GM21717 (cell line): Measurements from ENCODE around the gene DRD2.

Experiments
- ATAC-seq: cut with Tn5 transposase; IDR thresholded peaks from one replicate; pipeline ENCODE4 v1.9.1; 2021; ENCODE audit warnings: mild to moderate bottlenecking, moderate library complexity; ENCODE audit not compliant: unreplicated experiment

DRD2 gene

DNA sequence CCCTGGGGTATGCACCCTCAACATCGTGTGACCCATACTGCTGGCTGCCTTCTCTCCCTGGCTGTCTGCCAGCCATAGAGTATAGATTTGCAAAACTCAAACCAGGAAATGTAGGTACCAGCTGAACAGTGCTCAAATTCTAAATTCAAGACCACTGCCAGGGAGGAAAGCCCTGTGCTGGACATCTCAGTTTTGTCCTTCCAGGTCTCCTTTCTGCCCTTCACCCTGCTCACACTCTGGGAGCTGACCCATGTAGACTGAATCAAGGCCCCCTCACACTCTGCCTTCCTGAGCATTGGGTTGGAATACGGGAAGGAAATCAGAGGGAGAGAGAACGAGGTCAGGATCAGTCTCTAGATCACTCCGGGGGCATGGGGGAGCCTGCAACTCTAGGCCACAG lies 12.4 kb upstream of the DRD2 start:
- ATAC-seq = no peak

DNA sequence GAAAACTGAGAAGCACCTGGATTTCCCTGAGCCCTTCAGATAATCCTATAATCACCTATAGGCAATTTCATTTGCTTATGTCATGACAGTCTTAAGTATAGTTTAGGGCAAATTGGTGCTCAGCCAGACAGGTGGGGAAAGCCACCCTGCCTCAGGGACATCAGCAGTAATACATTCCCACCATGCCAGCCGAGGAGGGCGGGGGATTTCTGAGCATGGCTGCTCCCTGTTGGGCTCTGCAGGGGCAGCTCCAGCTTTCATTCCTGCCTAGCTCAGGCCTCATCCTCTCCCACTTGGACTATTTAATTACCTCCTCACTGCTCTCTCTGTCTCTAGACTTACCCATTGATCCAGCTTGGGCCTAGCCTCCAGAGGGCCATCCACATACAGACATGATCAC lies 9.0 kb upstream of the DRD2 start:
- ATAC-seq = no peak

DNA sequence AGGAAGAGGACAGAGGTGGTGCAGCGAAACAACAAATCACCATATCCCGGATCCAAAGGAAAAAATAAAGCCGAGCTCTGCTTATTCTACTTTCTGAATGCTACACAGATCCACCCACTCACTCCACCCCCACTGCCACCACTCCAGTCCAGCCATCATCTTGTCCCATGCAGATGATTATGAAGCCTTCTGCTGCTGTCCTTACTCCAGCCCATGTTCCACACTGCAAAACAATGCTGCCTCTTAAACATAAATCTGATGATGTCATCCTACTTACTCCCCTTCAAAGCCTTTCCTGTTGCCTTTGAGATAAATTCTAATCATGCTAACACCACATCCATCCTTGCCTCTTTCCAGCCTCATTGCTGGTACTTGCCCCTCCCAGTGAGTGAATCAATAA lies 6.5 kb upstream of the DRD2 start:
- ATAC-seq = no peak

DNA sequence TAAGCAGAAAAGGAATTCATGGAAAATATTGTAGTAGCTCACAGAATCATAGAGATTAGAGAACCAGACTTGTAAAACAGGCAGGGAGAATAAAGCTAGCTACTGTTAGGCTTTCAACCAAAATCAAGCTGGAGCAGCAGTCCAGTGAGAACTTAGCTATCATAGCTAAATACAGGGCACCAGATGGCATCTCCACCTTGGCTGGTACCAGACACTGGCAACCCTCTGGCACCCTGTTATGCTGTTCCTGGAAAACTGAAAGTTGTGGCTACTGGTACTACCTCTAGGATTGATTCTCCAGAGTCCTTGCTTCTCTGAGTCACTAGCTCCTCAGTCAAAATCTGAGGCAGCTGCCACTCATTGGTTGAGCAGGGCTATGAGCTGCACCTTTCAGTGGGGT lies 6.0 kb upstream of the DRD2 start:
- no peak for ATAC-seq

DNA sequence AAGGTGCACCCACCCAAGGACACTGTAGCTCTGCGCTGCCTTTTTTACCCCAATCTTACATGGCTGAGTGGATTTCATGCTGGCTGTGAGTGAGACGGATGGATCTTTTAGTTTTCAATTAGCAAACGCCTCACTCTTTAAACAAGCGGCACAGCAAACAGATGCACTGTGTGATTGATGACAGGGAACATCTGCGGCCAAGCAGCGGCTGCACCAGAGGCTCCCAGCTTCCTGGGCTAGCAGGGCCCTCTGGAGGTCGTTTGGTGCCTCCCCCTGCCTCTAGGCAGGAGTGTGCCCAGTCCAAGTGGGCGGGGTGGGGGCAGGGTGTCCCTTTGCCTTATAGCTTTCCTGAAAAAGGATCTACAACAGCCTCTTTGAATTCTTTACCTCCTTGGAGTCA lies 2.1 kb upstream of the DRD2 start:
- ATAC-seq = no peak

DNA sequence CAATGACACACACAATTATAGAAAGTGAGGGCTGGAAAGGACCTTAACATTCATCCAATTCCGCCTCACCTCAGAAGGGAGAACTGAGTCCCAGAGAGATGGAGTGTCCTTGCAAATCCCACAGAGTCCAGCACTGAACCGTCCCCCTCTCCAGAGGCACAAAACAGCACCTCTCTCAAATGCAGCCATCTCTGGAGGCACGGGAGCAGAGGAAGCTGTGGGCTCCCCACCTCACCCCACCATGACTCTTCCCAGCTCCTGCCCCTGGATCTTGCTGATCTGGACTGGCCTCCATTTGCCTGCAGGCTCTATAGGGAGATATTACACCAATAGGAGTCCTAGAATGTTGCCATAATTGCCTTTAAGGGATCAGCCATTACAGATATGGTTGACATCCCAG lies 1.4 kb upstream of the DRD2 start:
- no peak for ATAC-seq

DNA sequence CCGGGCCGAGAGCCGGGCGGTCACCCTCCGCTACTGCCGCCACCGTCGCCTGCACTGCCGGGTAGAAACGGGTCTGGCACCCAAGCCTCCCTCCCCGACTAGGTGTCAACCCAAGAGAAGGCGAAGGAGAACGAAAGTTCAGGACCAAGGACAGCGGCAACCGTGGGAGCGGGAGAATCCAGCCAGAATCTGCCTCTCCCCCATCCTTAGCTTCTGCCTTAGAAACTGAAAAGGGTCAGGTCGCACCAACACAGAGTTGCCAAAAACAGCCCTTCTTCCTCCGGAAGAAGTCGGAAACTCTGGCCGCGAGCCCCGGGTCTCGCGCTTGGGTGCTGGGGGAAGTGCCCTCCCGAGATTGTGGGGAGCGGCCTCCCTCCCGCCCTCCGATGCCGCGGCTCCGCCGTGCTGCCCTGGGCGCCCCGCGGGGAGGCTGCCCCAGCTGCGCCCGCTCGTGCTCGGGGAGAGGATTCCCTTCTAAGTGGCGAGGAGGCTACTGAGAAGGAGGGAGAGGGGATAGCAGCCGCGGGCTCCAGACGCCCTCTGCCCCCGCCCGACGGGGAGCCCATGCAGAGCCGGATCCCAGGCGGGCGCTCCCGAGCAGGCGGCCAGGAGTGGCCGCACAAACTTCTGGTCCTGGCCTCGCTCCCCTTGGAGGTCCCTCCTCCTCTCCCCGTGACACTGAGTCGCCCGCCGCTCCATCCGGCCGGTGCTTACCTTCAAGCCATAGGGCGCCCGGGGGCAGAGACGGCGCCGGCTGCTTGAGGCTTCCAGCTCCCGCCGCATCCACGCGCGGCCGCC lies 637 bp downstream of the DRD2 start:
- no peak for ATAC-seq

DNA sequence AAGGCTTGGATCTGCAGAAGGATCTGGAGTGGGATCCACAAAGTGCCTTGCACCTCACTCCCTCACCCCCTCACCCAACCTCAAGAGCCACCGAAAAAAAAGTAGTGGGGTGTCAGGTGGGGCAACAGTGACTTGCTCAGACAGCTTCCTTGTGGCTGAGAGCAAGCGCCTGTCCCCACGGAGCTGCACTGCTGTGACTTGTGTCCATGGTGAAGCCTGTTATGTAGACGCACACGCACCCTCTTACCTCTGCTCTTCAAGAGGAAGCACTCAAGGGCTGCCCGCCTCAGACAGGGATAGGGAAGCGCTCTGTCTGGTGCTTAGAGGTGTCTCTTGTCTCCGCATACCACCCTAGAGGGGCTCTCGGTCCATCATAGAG lies 1.2 kb downstream of the DRD2 start:
- ATAC-seq = no peak

DNA sequence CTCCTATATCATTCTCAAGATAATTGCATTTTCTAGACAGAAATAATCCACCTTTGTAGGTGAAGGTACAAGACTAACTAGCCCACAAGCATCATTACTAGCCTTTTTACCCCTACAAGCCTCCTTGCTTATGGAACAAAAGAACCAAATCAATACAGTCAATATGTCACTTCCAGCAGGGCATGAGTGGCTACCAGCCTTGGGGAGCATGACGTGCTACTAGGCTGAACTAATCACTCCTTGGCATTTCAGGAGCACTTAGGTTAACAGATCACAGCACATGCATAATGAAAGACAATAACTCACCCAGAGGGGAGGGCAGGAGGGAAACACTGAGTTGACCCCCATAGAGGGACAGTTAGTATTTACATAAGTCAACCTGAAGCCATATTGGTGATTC lies 2.7 kb downstream of the DRD2 start:
- ATAC-seq = no peak

DNA sequence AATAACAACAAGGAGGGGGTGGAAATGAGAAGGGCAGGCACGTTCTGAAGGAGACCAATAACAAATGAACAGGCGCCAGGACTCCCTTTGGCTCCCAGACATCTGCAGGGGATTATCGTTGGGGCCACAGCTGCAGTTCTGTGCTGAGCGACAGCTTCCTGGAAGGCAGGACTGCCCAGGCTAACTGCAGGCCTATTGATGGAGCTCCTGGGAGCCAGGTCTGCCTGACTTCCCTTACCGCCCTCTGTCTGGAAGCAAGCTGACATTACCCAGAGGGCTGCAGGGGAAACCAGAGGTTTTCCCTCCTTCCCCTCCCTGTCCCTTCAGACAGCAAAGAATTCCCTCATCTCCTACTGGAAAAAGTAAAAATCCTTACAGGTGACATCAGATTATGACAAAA lies 5.0 kb downstream of the DRD2 start:
- ATAC-seq = no peak

DNA sequence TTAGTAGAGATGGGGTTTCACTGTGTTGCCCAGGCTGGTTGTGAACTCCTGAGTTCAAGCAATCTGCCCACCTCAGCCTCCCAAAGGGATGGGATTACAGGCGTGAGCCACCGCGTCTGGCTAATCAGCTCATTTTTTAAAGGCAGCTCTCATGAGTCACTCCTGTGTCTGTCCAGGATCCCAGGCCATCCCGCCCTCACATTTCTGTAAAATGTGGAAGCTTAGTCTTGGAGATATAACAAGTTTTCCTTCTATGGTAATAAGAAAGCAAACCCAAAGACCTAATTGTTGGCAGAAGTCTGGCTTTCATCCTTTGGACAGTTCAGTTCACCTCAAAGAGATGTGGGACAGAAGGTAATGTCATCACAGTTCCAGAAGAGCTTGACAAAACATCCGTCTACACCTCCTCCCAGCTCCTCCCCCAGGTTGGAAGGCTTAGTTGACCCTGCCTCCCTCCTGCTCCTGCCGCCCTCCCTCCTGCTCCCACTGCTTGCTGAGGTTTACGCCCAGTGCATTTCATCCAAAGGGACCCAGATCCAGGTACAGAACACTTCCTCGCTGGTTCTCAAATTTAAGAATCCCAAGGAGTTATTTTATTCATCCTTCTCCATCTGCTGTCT lies 6.4 kb downstream of the DRD2 start:
- ATAC-seq = no peak

DNA sequence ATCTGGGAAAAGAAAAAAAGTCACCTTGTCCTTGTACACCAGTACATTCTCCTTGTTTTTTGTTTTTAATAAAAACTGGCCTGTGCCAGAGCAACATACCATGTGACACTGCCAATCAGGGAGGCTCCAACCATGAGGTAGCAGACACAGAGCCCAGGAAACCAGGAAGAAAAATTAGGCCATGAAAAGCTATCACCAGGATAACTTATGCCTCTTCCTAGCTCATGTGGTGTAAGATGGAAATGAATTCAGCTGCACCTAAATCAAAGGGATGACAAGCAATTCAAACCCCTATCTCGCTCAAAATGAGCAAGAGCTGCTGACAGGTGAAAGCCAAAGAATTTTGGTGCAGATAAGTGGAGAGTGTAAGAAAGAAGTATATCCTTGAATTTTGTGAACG lies 7.7 kb downstream of the DRD2 start:
- no peak for ATAC-seq

DNA sequence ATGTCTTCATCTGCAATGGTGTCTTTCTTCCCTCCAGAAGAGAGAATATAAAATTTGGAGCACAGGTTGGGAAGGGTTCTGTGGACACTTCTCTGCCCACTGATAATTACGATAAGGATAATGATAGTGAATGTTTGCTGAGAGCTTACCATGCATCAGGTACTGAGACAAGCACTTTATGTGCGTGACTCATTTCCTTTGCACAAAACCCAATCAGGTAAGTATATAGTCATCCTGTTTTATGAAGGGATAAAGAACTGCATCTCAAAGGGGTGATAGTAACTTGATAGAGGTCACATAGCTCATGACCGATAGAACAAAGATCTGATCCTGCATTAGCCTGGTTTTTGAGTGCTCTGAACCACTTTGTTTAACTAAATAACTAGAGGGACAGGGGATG lies 9.4 kb downstream of the DRD2 start:
- no peak for ATAC-seq

DNA sequence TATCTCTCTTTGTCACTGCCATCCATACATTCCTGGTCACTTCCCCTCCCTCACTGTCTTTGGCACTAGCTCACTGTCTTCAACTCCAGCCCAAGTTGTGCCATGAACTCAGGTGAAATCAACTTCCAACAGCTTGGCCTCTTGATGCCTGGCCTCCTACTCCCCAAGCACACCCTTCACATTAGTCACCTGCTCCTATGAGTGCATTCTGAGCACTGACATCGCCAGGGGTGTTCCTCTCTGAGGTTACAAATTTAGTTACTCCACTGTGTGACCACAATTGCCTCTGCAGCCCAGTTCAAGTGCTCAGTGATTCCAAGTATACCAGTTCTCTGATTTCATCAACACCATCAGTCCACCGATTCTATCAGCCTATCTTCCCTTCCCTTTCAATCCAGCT lies 10.8 kb downstream of the DRD2 start:
- ATAC-seq = no peak

DNA sequence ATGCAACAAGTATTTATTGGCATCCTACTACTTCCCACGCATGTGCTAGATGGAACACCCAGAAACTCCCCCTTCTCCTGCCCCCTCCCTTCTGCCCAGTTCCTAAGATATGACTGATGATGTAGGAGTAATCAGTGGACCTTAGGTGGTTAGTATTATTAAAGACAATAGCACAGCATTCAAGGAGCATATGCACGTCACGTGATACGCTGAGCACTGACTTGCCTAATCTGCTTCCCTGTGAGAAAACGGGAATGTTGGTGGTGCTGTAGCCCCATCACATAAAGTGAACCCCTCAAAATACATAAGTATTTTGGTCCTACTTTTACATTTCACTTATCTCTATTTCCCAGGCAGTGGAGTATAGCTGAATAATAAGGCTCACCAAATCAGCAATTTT lies 12.4 kb downstream of the DRD2 start:
- no peak for ATAC-seq

DNA sequence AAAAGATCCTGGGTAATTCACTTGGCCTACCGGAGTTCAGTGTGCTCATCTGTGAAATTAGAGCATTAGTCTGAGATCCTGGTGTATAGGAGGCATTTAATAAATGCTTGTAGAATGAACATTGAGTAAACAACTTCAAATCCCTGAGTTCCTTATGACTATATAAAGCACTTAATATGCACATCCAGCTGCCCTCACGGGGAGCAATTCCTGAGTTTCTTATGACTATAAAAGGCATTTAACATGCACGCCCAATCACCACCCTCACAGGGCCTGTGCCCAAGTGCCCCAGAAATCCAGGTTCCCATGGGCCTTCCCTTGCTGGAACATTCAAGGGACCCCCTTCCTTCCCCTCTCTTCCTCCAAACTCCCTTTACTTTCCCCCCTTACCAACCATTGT lies 13.6 kb downstream of the DRD2 start:
- ATAC-seq = no peak

DNA sequence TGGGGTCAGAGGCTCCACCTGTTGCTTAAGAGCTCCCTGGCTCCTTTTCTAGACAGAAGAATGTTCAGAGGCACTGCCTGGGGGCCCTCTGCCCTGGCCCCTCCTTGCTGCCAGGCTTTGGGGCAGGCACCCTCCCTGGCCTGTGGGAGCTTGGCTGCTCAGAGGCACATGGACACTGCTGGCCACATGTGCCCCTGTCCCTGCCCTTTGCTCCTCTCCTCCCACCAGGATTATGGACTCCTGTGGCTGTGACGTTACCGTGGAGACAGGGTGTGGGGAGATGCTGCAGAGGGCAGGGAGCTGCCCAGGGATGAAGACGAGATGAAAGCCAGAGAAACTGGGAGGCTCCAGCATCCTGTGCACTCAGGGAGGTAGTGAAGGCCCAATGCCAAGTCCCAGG lies 14.7 kb downstream of the DRD2 start:
- no peak for ATAC-seq

DNA sequence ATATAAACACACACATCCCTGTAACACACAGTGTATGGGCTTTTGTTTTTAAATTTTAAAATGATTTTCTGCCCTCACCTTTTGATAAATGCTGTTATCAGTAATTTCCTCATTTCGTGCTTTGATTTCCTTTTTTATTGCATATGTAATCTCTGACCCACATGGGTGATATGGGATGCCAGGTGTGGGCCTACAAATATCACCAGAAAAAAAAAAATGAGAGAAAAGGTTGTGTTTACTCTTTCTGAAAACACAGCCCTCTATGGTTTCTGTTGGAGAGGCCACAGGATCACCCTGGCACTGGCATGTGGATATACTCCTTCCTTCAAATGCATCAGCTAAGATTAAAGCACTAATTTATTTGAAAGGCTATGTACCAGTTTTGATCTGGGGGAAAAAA lies 17.0 kb downstream of the DRD2 start:
- no peak for ATAC-seq

DNA sequence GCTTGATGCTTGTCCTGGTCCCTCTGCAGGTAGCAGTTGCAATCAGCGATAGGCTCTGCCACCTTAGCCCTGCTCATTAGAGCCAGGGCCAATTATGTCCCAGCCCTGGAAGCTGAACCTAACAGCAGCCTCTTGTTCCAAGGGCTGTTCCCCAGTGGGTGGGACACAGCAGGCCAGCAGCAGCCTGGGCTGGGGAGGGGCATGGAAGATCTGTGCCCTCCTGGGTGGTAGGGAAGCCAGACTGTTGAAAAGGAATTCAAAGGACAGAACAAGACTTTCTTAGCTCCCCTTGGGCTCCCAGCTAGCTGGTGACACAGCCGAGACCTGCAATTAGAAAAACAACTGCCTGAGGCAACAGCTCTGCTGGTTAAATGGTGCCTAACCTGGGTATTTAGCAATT lies 17.4 kb downstream of the DRD2 start:
- ATAC-seq = no peak

DNA sequence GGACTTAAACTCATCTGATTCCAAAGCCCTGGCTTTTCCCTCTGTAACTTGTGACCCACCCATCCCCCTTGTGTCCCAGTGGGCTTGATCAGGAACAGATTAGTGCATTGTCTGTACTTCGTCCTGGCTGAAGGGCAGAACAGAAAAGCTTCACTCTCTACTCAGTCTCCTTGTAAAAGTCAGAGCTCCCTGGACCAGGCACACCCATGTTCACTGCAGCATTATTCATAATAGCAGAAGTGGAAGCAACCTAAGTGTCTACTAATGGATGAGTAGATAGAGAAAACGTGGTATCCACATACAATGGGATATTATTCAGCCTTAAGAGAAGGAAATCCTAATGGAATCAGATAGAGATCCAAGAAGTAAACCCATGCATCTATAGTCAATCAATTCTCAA lies 20.7 kb downstream of the DRD2 start:
- no peak for ATAC-seq

DNA sequence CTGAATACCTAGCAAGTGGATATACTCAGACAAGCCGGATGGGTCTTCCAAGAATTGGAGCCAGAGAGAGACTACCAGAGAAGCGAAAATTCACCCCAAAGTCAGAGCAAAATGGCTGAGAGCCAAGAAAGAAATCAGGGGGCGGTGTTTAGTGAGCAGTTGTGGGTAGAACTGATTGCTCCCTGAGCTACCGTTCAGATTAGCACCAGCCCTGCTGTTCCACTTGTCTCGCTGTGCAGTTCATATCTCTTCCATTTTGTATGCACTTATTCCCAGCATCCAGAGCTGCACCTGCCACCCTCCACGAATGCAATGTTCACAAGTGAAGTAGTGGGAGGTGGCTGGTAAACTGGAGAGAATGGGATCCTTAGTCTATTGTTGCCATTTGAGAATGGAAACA lies 25.5 kb downstream of the DRD2 start:
- no peak for ATAC-seq

DNA sequence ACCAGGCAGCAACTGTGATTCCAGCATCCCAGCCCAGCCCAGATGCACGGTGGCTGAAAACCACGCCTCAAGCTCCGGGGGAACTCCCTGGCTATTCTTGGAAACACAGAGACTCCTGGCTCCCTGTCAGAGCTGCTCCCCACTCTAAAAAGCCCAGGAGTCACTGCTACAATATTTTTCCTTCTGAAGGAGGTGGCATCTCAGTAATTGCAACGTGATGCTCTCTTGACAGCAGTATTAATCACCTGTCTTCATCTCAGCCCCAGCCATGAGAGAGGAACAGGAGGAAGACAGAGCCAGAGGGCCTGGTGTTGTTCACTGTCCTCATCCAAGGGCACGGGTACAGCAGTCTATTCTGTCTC lies 26.9 kb downstream of the DRD2 start:
- ATAC-seq = no peak
